OCI-LY1 (cell line): ENCODE data around the gene EDN1.

ENCODE experiments used
- EZH2 ChIP-seq: fragments of 200-600 bp; sonication (generic), shearing (Covaris generic); IDR thresholded peaks from 2 replicates; pipeline ENCODE4 v1.8.0; 2017; ENCODE audit warnings: borderline replicate concordance, mixed run types, mild to moderate bottlenecking, antibody characterized with exemption, low read length, moderate library complexity, mixed read lengths
- TF ChIP-seq, protein P1 (sequence below): fragments of 200-600 bp; sonication (generic), shearing (Covaris generic); IDR thresholded peaks from 2 replicates; pipeline ENCODE4 v1.5.1; 2017; ENCODE audit warnings: mild to moderate bottlenecking, antibody characterized with exemption, low read length, moderate library complexity, mixed read lengths

DNA sequence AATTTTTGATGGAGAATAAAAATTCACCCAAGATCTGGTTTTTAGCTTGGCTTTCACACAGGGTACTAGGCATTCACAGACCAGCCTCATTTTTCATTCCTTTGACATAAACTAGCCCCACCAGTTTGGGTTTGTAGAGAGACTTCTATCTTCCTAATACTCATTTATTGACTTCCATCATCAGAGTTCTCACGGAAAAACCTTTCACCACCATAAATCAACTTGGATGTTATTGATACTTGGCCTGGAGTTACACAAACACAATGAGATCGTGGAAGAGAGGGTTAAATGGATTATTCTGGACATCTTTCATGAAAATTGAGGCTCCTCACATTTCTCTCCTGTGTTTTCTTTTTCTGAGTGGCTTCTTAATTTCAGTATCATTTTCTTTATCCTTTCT, 26.8 kb upstream of the EDN1 start:
- TF ChIP-seq, protein P1, sequence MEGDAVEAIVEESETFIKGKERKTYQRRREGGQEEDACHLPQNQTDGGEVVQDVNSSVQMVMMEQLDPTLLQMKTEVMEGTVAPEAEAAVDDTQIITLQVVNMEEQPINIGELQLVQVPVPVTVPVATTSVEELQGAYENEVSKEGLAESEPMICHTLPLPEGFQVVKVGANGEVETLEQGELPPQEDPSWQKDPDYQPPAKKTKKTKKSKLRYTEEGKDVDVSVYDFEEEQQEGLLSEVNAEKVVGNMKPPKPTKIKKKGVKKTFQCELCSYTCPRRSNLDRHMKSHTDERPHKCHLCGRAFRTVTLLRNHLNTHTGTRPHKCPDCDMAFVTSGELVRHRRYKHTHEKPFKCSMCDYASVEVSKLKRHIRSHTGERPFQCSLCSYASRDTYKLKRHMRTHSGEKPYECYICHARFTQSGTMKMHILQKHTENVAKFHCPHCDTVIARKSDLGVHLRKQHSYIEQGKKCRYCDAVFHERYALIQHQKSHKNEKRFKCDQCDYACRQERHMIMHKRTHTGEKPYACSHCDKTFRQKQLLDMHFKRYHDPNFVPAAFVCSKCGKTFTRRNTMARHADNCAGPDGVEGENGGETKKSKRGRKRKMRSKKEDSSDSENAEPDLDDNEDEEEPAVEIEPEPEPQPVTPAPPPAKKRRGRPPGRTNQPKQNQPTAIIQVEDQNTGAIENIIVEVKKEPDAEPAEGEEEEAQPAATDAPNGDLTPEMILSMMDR, result no peak
- no peak for TF ChIP-seq EZH2
